SK-N-SH treated with all-trans-retinoic acid at 6 μM for 48 hours (cell line): ENCODE measurements around the gene CYTIP.

Experiments
- ATAC-seq: fragments of 200-7000 bp; cut with Tn5 transposase; 3 replicates; pipeline ENCODE4 v1.9.1; 2020; ENCODE audit warnings: mild to moderate bottlenecking, moderate library complexity
- ARNTL ChIP-seq: fragments of 450-650 bp; formaldehyde crosslinking; IDR thresholded peaks from 2 replicates; pipeline ENCODE4 v1.5.0; 2020; ENCODE audit warnings: low read depth, mild to moderate bottlenecking, moderate library complexity, borderline replicate concordance
- BACH2 ChIP-seq: fragments of 250-450 bp; sonication (Bioruptor Pico); IDR thresholded peaks from 2 replicates; pipeline ENCODE4 v1.9.0; 2021; ENCODE audit warnings: mild to moderate bottlenecking, borderline replicate concordance
- CSRNP3 ChIP-seq: fragments of 250-450 bp; sonication (Bioruptor Pico); IDR thresholded peaks from 2 replicates; pipeline ENCODE4 v1.5.1; 2021; ENCODE audit warnings: mild to moderate bottlenecking, moderate library complexity
- ISL1 ChIP-seq: fragments of 250-450 bp; sonication (Bioruptor Pico); IDR thresholded peaks from 2 replicates; pipeline ENCODE4 v2.1.2; 2022; ENCODE audit warnings: mild to moderate bottlenecking, moderate library complexity
- OSR1 ChIP-seq: fragments of 250-450 bp; sonication (Bioruptor Pico); IDR thresholded peaks from 2 replicates; pipeline ENCODE4 v1.8.0; 2022; ENCODE audit warnings: moderate library complexity, mild to moderate bottlenecking, inconsistent platforms
- PPARA ChIP-seq: fragments of 250-450 bp; sonication (Bioruptor Pico); IDR thresholded peaks from 2 replicates; pipeline ENCODE4 v1.5.0; 2020; ENCODE audit warnings: mild to moderate bottlenecking, borderline replicate concordance
- RARB ChIP-seq: fragments of 250-450 bp; sonication (Bioruptor Pico); IDR thresholded peaks from 2 replicates; pipeline ENCODE4 v1.8.0; 2021; ENCODE audit warnings: mild to moderate bottlenecking, moderate library complexity
- SNAI2 ChIP-seq: fragments of 250-450 bp; sonication (Bioruptor Pico); IDR thresholded peaks from 2 replicates; pipeline ENCODE4 v1.5.0; 2020; ENCODE audit warnings: mild to moderate bottlenecking, moderate library complexity
- TCF4 ChIP-seq: fragments of 250-450 bp; sonication (Bioruptor Pico); IDR thresholded peaks from 2 replicates; pipeline ENCODE4 v1.8.0; 2021; ENCODE audit warnings: mild to moderate bottlenecking, moderate library complexity, borderline replicate concordance
- TOX ChIP-seq: fragments of 250-450 bp; sonication (Bioruptor Pico); IDR thresholded peaks from 2 replicates; pipeline ENCODE4 v1.8.0; 2021; ENCODE audit warnings: mild to moderate bottlenecking, moderate library complexity, borderline replicate concordance
- ZC3H10 ChIP-seq: fragments of 250-450 bp; sonication (Bioruptor Pico); IDR thresholded peaks from 2 replicates; pipeline ENCODE4 v1.5.1; 2021; ENCODE audit warnings: mild to moderate bottlenecking, moderate library complexity
- ZFP3 ChIP-seq: fragments of 250-450 bp; sonication (Bioruptor Pico); IDR thresholded peaks from 2 replicates; pipeline ENCODE4 v1.5.0; 2020; ENCODE audit warnings: mild to moderate bottlenecking, moderate library complexity
- ZFP30 ChIP-seq: fragments of 450-650 bp; formaldehyde crosslinking; IDR thresholded peaks from 2 replicates; pipeline ENCODE4 v1.5.0; 2022; ENCODE audit warnings: mild to moderate bottlenecking, moderate library complexity
- ZNF565 ChIP-seq: fragments of 450-650 bp; formaldehyde crosslinking; conservative IDR thresholded peaks from 2 replicates; pipeline ENCODE4 v1.5.0; 2020; ENCODE audit warnings: low read depth, mild to moderate bottlenecking, moderate library complexity
- ZNF70 ChIP-seq: fragments of 450-650 bp; formaldehyde crosslinking; IDR thresholded peaks from 2 replicates; pipeline ENCODE4 v1.5.0; 2020; ENCODE audit warnings: mild to moderate bottlenecking, moderate library complexity
- ZNF8 ChIP-seq: fragments of 450-650 bp; formaldehyde crosslinking; IDR thresholded peaks from 2 replicates; pipeline ENCODE4 v1.5.0; 2020; ENCODE audit warnings: mild to moderate bottlenecking, moderate library complexity
- TF ChIP-seq, protein P1 (sequence below): fragments of 250-450 bp; sonication (Bioruptor Pico); IDR thresholded peaks from 2 replicates; pipeline ENCODE4 v1.5.0; 2020; ENCODE audit warnings: mild to moderate bottlenecking, moderate library complexity
- TF ChIP-seq, protein P2 (sequence below): fragments of 250-450 bp; sonication (Bioruptor Pico); IDR thresholded peaks from 2 replicates; pipeline ENCODE4 v1.8.0; 2021; ENCODE audit warnings: low read depth, mild to moderate bottlenecking, moderate library complexity, borderline replicate concordance
- TF ChIP-seq, protein P3 (sequence below): fragments of 250-450 bp; sonication (Bioruptor Pico); IDR thresholded peaks from 2 replicates; pipeline ENCODE4 v1.8.0; 2020; ENCODE audit warnings: mild to moderate bottlenecking, moderate library complexity, borderline replicate concordance

The CYTIP gene

DNA sequence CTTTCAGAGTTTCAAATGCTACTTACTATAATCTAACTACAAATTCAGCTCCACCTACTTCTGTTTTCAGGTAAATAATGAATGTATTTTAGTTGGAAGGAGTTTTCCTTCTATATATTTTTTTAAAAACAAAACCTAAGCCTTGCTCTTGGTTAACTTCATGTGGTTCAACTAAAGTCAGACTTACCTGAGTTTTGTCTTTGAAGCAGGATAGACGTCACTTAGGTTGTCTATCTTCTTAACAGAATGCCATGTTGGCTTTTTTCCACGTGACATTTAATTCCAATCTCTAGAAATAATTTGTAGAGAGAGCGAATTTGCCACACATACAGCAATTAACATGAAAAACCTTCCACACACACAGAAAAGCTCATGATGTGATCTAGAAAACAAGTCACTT lies 43.9 kb upstream of the CYTIP start:
- no peak for ATAC-seq
- TF ChIP-seq, protein P1, sequence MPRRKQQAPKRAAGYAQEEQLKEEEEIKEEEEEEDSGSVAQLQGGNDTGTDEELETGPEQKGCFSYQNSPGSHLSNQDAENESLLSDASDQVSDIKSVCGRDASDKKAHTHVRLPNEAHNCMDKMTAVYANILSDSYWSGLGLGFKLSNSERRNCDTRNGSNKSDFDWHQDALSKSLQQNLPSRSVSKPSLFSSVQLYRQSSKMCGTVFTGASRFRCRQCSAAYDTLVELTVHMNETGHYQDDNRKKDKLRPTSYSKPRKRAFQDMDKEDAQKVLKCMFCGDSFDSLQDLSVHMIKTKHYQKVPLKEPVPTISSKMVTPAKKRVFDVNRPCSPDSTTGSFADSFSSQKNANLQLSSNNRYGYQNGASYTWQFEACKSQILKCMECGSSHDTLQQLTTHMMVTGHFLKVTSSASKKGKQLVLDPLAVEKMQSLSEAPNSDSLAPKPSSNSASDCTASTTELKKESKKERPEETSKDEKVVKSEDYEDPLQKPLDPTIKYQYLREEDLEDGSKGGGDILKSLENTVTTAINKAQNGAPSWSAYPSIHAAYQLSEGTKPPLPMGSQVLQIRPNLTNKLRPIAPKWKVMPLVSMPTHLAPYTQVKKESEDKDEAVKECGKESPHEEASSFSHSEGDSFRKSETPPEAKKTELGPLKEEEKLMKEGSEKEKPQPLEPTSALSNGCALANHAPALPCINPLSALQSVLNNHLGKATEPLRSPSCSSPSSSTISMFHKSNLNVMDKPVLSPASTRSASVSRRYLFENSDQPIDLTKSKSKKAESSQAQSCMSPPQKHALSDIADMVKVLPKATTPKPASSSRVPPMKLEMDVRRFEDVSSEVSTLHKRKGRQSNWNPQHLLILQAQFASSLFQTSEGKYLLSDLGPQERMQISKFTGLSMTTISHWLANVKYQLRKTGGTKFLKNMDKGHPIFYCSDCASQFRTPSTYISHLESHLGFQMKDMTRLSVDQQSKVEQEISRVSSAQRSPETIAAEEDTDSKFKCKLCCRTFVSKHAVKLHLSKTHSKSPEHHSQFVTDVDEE: no peak
- TF ChIP-seq, protein P2, sequence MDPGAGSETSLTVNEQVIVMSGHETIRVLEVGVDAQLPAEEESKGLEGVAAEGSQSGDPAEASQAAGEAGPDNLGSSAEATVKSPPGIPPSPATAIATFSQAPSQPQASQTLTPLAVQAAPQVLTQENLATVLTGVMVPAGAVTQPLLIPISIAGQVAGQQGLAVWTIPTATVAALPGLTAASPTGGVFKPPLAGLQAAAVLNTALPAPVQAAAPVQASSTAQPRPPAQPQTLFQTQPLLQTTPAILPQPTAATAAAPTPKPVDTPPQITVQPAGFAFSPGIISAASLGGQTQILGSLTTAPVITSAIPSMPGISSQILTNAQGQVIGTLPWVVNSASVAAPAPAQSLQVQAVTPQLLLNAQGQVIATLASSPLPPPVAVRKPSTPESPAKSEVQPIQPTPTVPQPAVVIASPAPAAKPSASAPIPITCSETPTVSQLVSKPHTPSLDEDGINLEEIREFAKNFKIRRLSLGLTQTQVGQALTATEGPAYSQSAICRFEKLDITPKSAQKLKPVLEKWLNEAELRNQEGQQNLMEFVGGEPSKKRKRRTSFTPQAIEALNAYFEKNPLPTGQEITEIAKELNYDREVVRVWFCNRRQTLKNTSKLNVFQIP (CRISPR knock-in tag): no peak
- no peak for TF ChIP-seq ZFP3 (CRISPR knock-in tag)
- TF ChIP-seq CSRNP3 (CRISPR knock-in tag): no peak
- no peak for TF ChIP-seq ZFP30 (CRISPR knock-in tag)
- TF ChIP-seq TCF4 (CRISPR knock-in tag): no peak
- TF ChIP-seq BACH2: no peak

- ATAC-seq: no peak
- TF ChIP-seq SNAI2 (no peak), BACH2 (no peak), ISL1 (CRISPR knock-in tag) (no peak), PPARA (CRISPR knock-in tag) (no peak), RARB (CRISPR knock-in tag) (no peak), OSR1 (no peak), ZNF70 (CRISPR knock-in tag) (no peak), ZNF8 (CRISPR knock-in tag) (no peak), ZFP3 (CRISPR knock-in tag) (no peak), ARNTL (no peak), ZNF565 (CRISPR knock-in tag) (no peak), TCF4 (CRISPR knock-in tag) (no peak), ZFP30 (CRISPR knock-in tag) (no peak), ZC3H10 (CRISPR knock-in tag) (no peak), TOX (no peak)
- TF ChIP-seq, protein P3, sequence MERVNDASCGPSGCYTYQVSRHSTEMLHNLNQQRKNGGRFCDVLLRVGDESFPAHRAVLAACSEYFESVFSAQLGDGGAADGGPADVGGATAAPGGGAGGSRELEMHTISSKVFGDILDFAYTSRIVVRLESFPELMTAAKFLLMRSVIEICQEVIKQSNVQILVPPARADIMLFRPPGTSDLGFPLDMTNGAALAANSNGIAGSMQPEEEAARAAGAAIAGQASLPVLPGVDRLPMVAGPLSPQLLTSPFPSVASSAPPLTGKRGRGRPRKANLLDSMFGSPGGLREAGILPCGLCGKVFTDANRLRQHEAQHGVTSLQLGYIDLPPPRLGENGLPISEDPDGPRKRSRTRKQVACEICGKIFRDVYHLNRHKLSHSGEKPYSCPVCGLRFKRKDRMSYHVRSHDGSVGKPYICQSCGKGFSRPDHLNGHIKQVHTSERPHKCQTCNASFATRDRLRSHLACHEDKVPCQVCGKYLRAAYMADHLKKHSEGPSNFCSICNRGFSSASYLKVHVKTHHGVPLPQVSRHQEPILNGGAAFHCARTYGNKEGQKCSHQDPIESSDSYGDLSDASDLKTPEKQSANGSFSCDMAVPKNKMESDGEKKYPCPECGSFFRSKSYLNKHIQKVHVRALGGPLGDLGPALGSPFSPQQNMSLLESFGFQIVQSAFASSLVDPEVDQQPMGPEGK: no peak
- TF ChIP-seq, protein P2 (CRISPR knock-in tag): no peak
- TF ChIP-seq, protein P1: no peak
Measured at GRCh38 chr2:157487271-157487610, 43.4 kb upstream of the CYTIP start.
